ENCODE results near the gene PLAAT5.
A peak's percentile ranks its signal among the peaks of the same experiment; 100 is the strongest.

The PLAAT5 gene

GRCh38 chr11:63480039-63480438 lies 10.9 kb downstream of the PLAAT5 start:
- no peak for DNase-seq (ENCODE audit: low read depth)
- no peak overlapping the region for H3K4me3 ChIP-seq (ENCODE audit: low read length)
- no peak for TF ChIP-seq CTCF (conservative IDR thresholded peaks at IDR 0.05; ENCODE audit: low read depth, low read length)

DNA sequence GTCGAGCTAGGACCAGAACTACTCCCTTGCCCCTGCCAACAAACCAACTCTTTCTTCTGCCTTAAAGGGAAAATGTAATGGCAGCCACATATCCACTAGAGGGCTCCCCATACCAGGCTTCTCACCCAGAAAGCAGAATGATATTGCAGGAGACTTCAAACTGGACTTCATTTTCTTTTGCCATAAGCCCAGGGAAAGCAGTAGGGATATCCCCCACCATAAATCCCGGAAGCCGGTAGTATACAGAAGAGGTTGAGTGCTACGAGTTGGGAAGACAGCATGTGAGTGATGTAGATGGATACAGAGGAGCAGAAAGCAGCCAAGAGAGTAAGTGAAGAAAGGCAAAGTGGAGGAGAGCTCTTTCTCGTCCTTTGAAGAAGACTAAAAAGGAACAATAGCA lies 12.1 kb downstream of the PLAAT5 start:
- H3K4me3 ChIP-seq (ENCODE audit: low read length) = no peak overlapping the region
- DNase-seq (ENCODE audit: low read depth) = no peak
- TF ChIP-seq CTCF (conservative IDR thresholded peaks at IDR 0.05; ENCODE audit: low read depth, low read length) = peak; percentile 11

- no peak for DNase-seq (ENCODE audit: low read depth)
- no peak overlapping the region for H3K4me3 ChIP-seq (ENCODE audit: low read length)
These were observed 14.3 kb downstream of the PLAAT5 start for GRCh38 chr11:63476618-63477017.

DNA sequence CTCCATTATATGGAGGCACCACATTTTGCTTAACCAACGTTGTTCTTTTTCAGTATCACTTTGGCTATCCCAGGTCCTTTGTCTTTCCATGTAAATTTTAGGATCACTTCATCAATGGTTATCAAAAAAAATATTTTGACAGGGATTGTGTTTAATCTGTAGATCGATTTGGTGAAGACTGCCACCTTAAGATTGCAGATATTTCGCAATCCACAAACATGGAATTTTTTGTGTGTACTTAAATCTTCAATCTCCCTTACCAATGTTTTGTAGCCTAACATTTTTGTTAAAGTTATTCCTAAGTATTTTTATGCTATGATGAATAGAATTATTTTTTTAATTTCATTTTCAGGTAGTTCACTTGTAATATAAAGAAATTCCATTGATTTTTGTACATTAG lies 18.6 kb downstream of the PLAAT5 start:
- H3K4me3 ChIP-seq (ENCODE audit: low read length) = no peak overlapping the region
- DNase-seq (ENCODE audit: low read depth) = no peak
- no peak for TF ChIP-seq CTCF (conservative IDR thresholded peaks at IDR 0.05; ENCODE audit: low read depth, low read length)

More at GRCh38 chr11:63476618-63477017, 14.3 kb downstream of the PLAAT5 start:
- no peak for TF ChIP-seq CTCF (conservative IDR thresholded peaks at IDR 0.05; ENCODE audit: low read depth, low read length)

DNA sequence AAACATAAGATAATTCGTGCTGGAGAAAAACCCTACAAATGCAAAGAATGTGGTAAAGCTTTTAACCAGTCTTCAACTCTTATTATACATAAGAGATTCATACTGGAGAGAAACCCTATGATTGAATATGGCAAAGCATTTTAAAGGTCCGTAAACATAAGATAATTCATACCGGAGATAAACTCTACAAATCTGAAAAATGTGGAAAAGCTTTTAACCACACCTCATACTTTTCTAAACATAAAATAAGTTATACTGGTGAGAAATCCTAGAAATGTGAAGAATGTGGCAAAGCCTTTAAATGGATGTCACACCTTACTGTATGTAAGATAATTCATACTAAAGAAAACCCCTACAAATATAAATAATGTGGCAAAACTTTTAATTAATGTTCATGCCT lies 20.7 kb downstream of the PLAAT5 start:
- TF ChIP-seq CTCF (conservative IDR thresholded peaks at IDR 0.05; ENCODE audit: low read depth, low read length) = no peak
- DNase-seq (ENCODE audit: low read depth) = no peak
- no peak overlapping the region for H3K4me3 ChIP-seq (ENCODE audit: low read length)

DNA sequence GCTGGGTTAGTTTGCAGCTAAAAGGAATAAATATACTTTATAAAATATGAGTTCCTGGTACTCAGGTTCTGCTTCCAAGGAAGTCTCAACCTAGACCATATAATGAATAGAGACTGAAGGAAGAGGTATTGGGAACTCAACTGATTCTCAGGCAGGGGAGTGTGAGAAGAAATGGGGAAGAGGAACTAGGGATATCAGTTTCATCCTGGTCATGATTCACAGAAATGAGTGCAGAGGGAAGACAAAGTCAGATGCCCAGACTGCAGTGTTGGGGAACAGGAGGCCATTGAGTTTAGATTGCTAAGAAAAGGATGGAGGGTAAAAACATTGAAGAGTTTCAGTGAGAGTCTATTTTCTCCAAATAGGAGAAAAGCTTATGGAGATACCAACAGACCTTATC lies 28.8 kb downstream of the PLAAT5 start:
- no peak overlapping the region for H3K4me3 ChIP-seq (ENCODE audit: low read length)
- no peak for TF ChIP-seq CTCF (conservative IDR thresholded peaks at IDR 0.05; ENCODE audit: low read depth, low read length)
- DNase-seq (ENCODE audit: low read depth) = no peak

DNA sequence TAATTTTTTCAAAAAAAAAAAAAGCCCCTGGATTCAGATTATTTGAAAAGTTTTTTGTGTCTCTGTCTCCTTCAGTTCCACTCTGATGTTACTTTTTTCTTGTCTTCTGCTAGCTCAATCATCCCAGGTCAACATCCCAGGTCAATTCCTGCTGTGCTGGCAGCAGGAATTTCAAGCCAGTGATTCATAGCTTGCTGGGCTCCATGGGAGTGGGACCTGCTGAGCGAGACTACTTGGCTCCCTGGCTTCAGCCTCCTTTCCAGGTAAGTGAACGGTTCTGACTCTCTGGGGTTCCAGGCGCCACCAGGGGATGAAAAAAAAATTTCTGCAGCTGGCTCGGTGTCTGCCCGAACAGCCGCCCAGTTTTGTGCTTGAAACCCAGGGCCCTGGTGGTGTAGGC lies 31.4 kb downstream of the PLAAT5 start:
- DNase-seq (ENCODE audit: low read depth) = no peak
- TF ChIP-seq CTCF (conservative IDR thresholded peaks at IDR 0.05; ENCODE audit: low read depth, low read length) = no peak
- H3K4me3 ChIP-seq (ENCODE audit: low read length) = no peak overlapping the region

Measured in retinal pigment epithelial cell (primary cell).